H9 (cell line): ENCODE data around the gene SLC24A4. TPM values are rescaled to one million over a fixed set of nuclear protein-coding genes. Genes with fewer than 3 reads are reported as not detected.

ENCODE experiments used
- DNase-seq: peaks from one replicate; pipeline ENCODE4 v3.0.0-alpha.2; 2017
- H2AFZ ChIP-seq: one replicate; pipeline ENCODE4 v1.6.1; 2013; ENCODE audit warnings: mild to moderate bottlenecking, low read length, control low read depth, moderate library complexity
- H2AK5ac ChIP-seq: 2 replicates; pipeline ENCODE4 v1.6.1; 2013; ENCODE audit warnings: low read length, control low read depth, mixed read lengths; ENCODE audit not compliant: insufficient read length
- H2BK120ac ChIP-seq: one replicate; pipeline ENCODE4 v1.6.1; 2013; ENCODE audit warnings: low read depth, mild to moderate bottlenecking, low read length, control low read depth, inconsistent platforms; ENCODE audit not compliant: poor library complexity, severe bottlenecking
- H2BK12ac ChIP-seq: 2 replicates; pipeline ENCODE4 v1.6.1; 2013; ENCODE audit warnings: low read length, control low read depth, mixed read lengths, low read depth; ENCODE audit not compliant: insufficient read length
- H2BK15ac ChIP-seq: 2 replicates; pipeline ENCODE4 v1.6.1; 2013; ENCODE audit warnings: low read depth, low read length, control low read depth
- H2BK20ac ChIP-seq: one replicate; pipeline ENCODE4 v1.6.1; 2013; ENCODE audit warnings: low read depth, mild to moderate bottlenecking, low read length, control low read depth, inconsistent platforms; ENCODE audit not compliant: poor library complexity, severe bottlenecking
- H2BK5ac ChIP-seq: 2 replicates; pipeline ENCODE4 v1.6.1; 2013; ENCODE audit warnings: low read length, control low read depth, mixed read lengths; ENCODE audit not compliant: insufficient read length
- H3K14ac ChIP-seq: 2 replicates; pipeline ENCODE4 v1.6.1; 2013; ENCODE audit warnings: low read length, control low read depth; ENCODE audit not compliant: insufficient read depth
- H3K18ac ChIP-seq: 2 replicates; pipeline ENCODE4 v1.6.1; 2013; ENCODE audit warnings: low read depth, mild to moderate bottlenecking, mixed read lengths, low read length, control low read depth; ENCODE audit not compliant: insufficient read length
- H3K23ac ChIP-seq: 2 replicates; pipeline ENCODE4 v1.6.1; 2013; ENCODE audit warnings: low read length, control low read depth, mixed read lengths, low read depth; ENCODE audit not compliant: insufficient read length
- H3K23me2 ChIP-seq: 2 replicates; pipeline ENCODE4 v1.6.1; 2013; ENCODE audit warnings: low read depth, mild to moderate bottlenecking, mixed read lengths, low read length, control low read depth; ENCODE audit not compliant: insufficient read length, poor library complexity, severe bottlenecking
- H3K27ac ChIP-seq: 2 replicates; pipeline ENCODE4 v1.5.1; 2013; ENCODE audit warnings: low read length, control low read depth, mixed read lengths, low read depth; ENCODE audit not compliant: insufficient read length
- H3K27me3 ChIP-seq: 2 replicates; pipeline ENCODE4 v1.6.1; 2013; ENCODE audit warnings: low read length, control low read depth, inconsistent platforms; ENCODE audit not compliant: insufficient read depth
- H3K4ac ChIP-seq: 2 replicates; pipeline ENCODE4 v1.6.1; 2013; ENCODE audit warnings: low read depth, mild to moderate bottlenecking, control low read depth, inconsistent platforms, low read length, moderate library complexity
- H3K4me1 ChIP-seq: 2 replicates; pipeline ENCODE4 v1.6.1; 2013; ENCODE audit warnings: low read length, control low read depth, inconsistent platforms; ENCODE audit not compliant: insufficient read depth
- H3K4me2 ChIP-seq: 2 replicates; pipeline ENCODE4 v1.6.1; 2013; ENCODE audit warnings: low read length, control low read depth, mixed read lengths; ENCODE audit not compliant: insufficient read length, insufficient read depth
- H3K56ac ChIP-seq: 2 replicates; pipeline ENCODE4 v1.6.1; 2013; ENCODE audit warnings: low read depth, mild to moderate bottlenecking, mixed read lengths, low read length, control low read depth; ENCODE audit not compliant: insufficient read length
- H3K79me1 ChIP-seq: 2 replicates; pipeline ENCODE4 v1.6.1; 2013; ENCODE audit warnings: low read depth, mild to moderate bottlenecking, moderate library complexity, low read length, control low read depth, inconsistent platforms; ENCODE audit not compliant: insufficient read depth, poor library complexity, severe bottlenecking
- H3K79me2 ChIP-seq: 2 replicates; pipeline ENCODE4 v1.6.1; 2013; ENCODE audit warnings: low read length, control low read depth, inconsistent platforms; ENCODE audit not compliant: insufficient read depth
- H3K9ac ChIP-seq: 2 replicates; pipeline ENCODE4 v1.6.1; 2013; ENCODE audit warnings: low read length, control low read depth, mixed read lengths; ENCODE audit not compliant: insufficient read length; ENCODE audit errors: extremely low read depth
- H3K9me3 ChIP-seq: one replicate; pipeline ENCODE4 v1.6.1; 2013; ENCODE audit warnings: low read depth, low read length, inconsistent platforms; ENCODE audit not compliant: control insufficient read depth
- H3T11ph ChIP-seq: one replicate; pipeline ENCODE4 v1.6.1; 2013; ENCODE audit warnings: mild to moderate bottlenecking, low read length, control low read depth, inconsistent platforms
- H4K20me1 ChIP-seq: one replicate; pipeline ENCODE4 v1.6.1; 2013; ENCODE audit not compliant: control insufficient read depth, insufficient read length, insufficient read depth
- H4K5ac ChIP-seq: 2 replicates; pipeline ENCODE4 v1.6.1; 2013; ENCODE audit warnings: low read depth, mild to moderate bottlenecking, mixed read lengths, low read length, control low read depth; ENCODE audit not compliant: insufficient read length
- H4K8ac ChIP-seq: replicated peaks from 2 replicates; pipeline ENCODE4 v1.6.1; 2013; ENCODE audit warnings: low read length, control low read depth, mixed read lengths, low read depth; ENCODE audit not compliant: insufficient read length
- H4K91ac ChIP-seq: 2 replicates; pipeline ENCODE4 v1.6.1; 2013; ENCODE audit warnings: low read depth, mild to moderate bottlenecking, moderate library complexity, mixed read lengths, low read length, control low read depth; ENCODE audit not compliant: insufficient read length
- H3K27ac Mint-ChIP-seq, 3 experiments: 2 replicates in 2 of 3; 3 replicates in 1 of 3; pipeline ENCODE4 v1.8.0; 2020 to 2021; ENCODE audit warnings: mixed read lengths in 3 of 3, mild to moderate bottlenecking in 1 of 3, moderate library complexity in 1 of 3
- H3K27me3 Mint-ChIP-seq: 2 replicates; pipeline ENCODE4 v1.8.0; 2021; ENCODE audit warnings: low read depth, mild to moderate bottlenecking, moderate library complexity, mixed read lengths
- H3K36me3 Mint-ChIP-seq, 3 experiments: 2 replicates in 2 of 3; 3 replicates in 1 of 3; pipeline ENCODE4 v1.8.0; 2020 to 2021; ENCODE audit warnings: low read depth in 3 of 3, mixed read lengths in 3 of 3; ENCODE audit not compliant: insufficient read depth in 1 of 3
- H3K4me1 Mint-ChIP-seq, 2 experiments: 2 replicates each; pipeline ENCODE4 v1.8.0; 2020; ENCODE audit warnings: mixed read lengths in 2 of 2
- H3K4me3 Mint-ChIP-seq, 2 experiments: 2 replicates in 1 of 2; 3 replicates in 1 of 2; pipeline ENCODE4 v1.8.0; 2020 to 2021; ENCODE audit warnings: mild to moderate bottlenecking in 2 of 2, mixed read lengths in 2 of 2, moderate library complexity in 1 of 2
- H3K9me3 Mint-ChIP-seq, 2 experiments: 2 replicates in 1 of 2; 3 replicates in 1 of 2; pipeline ENCODE4 v1.8.0; 2020; ENCODE audit warnings: mild to moderate bottlenecking in 2 of 2, mixed read lengths in 2 of 2, moderate library complexity in 1 of 2
- CTCF ChIP-seq: fragments of 200-600 bp; sonication (generic); conservative IDR thresholded peaks from 3 replicates; pipeline ENCODE4 v1.8.0; 2021; ENCODE audit warnings: antibody characterized with exemption, mild to moderate bottlenecking
- WGBS: extraction: QIAGEN DNeasy Blood & Tissue Kit; methylation state at CpG from one replicate; pipeline ENCODE4 v1.1.7; 2013; ENCODE audit warnings: missing lambda C conversion rate, low lambda C conversion rate, mixed read lengths; ENCODE audit not compliant: insufficient read length; ENCODE audit errors: extremely low coverage; 5-methylcytosine and 5-hydroxymethylcytosine counted together
- total RNA-seq: library from RNA; stranded (reverse); gene quantifications from 2 replicates; pipeline ENCODE4 v1.2.1, GENCODE V29; 2021

The SLC24A4 gene
- total RNA-seq, 1 experiment from 2014 or later, result 0.24 TPM

- Histone ChIP-seq H3T11ph (no peak overlapping the region), H3K23me2 (no peaks in the 10 kb centered on the region), H2BK12ac (no peak overlapping the region), H4K91ac (no peak overlapping the region), H3K4me1 (no peaks in the 10 kb centered on the region), H2BK15ac (no peak overlapping the region), H3K27me3 (no peaks in the 10 kb centered on the region), H3K56ac (no peak overlapping the region), H2BK5ac (no peak overlapping the region), H4K5ac (no peak overlapping the region), H3K4me2 (no peak overlapping the region), H3K18ac (no peak overlapping the region), H4K8ac (no peak overlapping the region), H3K79me2 (no peaks in the 10 kb centered on the region), H3K23ac (no peak overlapping the region), H3K9ac (no peak overlapping the region), H2AK5ac (no peak overlapping the region), H3K79me1 (no peaks in the 10 kb centered on the region), H2BK120ac (no peak overlapping the region), H3K9me3 (no peaks in the 10 kb centered on the region), H2BK20ac (no peak overlapping the region), H4K20me1 (no peaks in the 10 kb centered on the region), H3K27ac (no peak overlapping the region), H3K14ac (no peak overlapping the region), H3K4ac (no peak overlapping the region), H2AFZ (no peak overlapping the region)
- no CpG with 5 or more reads among the region's 4 CpGs for WGBS
- no peak for DNase-seq
- peaks cover under 1% of the 10 kb centered on the region; the same call in 1 of the 2 replicates for H3K27me3 Mint-ChIP-seq
- no peak overlapping the region for H3K4me3 Mint-ChIP-seq
- peaks cover 0 to 2% (median 0%) of the 10 kb centered on the region in 3 experiments; a peak in 1 of 7 replicates for H3K36me3 Mint-ChIP-seq
- no peaks in the 10 kb centered on the region; a peak in 1 of 5 replicates for H3K9me3 Mint-ChIP-seq
- H3K27ac Mint-ChIP-seq, result no peak overlapping the region
- peaks cover 0 to 5% of the 10 kb centered on the region in 2 experiments; a peak in 1 of 4 replicates for H3K4me1 Mint-ChIP-seq
- no peak for TF ChIP-seq CTCF
Observed at GRCh38 chr14:92426237-92426636, 103.3 kb downstream of the SLC24A4 start.
